GM12873 (cell line): ENCODE data around the gene NANOS3.

Experiments used
- TF ChIP-seq, protein P1 (sequence below): IDR thresholded peaks from 2 replicates; pipeline ENCODE4 v1.5.1; 2012; ENCODE audit warnings: low read depth, mild to moderate bottlenecking, moderate library complexity, low read length, control low read depth; ENCODE audit not compliant: insufficient read depth; ENCODE audit errors: missing control alignments

The NANOS3 gene

DNA sequence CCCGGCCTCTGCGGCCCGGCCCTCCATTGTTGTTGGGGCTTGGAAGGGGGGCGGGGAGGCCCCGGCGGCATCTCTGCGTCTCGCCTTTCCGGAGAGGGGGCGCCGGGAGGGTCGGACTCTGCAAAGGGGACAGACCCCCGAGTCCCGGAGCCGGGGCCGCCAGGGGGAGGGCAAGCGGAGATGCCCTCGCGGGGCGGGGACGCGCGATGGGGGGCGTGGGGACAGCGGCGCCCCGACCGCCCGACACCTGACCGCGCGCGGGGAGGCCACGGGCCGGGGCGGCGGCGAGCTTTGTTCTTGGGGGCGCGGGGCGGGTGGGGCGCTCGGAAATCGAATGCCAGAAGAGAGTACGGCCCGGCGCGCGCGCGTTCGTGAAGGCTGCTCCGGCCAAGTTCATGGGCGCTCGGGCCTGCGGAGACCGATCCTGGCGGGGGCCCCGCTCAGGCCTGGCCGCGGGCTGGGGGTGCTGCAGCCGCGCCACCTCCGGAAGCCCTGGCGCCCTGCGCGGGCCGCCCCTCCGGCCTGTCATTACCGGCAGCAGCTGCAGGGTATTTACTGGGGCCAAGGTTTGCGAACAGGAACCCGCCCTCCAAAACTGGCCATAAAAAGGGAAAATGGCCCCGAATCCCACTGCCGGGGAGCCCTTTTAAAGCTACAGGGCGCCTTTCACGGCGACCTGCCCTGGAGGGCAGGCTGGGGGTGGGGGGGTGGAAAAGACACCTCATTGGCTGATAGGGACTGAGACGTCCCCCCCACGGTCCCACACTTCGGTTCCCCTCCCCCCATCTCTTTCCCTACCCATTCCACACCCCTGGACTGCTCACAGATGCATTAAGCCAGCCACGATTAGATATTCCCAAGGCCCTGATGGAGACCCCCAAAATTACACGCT lies 11.1 kb upstream of the NANOS3 start:
- TF ChIP-seq, protein P1, sequence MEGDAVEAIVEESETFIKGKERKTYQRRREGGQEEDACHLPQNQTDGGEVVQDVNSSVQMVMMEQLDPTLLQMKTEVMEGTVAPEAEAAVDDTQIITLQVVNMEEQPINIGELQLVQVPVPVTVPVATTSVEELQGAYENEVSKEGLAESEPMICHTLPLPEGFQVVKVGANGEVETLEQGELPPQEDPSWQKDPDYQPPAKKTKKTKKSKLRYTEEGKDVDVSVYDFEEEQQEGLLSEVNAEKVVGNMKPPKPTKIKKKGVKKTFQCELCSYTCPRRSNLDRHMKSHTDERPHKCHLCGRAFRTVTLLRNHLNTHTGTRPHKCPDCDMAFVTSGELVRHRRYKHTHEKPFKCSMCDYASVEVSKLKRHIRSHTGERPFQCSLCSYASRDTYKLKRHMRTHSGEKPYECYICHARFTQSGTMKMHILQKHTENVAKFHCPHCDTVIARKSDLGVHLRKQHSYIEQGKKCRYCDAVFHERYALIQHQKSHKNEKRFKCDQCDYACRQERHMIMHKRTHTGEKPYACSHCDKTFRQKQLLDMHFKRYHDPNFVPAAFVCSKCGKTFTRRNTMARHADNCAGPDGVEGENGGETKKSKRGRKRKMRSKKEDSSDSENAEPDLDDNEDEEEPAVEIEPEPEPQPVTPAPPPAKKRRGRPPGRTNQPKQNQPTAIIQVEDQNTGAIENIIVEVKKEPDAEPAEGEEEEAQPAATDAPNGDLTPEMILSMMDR = no peak

DNA sequence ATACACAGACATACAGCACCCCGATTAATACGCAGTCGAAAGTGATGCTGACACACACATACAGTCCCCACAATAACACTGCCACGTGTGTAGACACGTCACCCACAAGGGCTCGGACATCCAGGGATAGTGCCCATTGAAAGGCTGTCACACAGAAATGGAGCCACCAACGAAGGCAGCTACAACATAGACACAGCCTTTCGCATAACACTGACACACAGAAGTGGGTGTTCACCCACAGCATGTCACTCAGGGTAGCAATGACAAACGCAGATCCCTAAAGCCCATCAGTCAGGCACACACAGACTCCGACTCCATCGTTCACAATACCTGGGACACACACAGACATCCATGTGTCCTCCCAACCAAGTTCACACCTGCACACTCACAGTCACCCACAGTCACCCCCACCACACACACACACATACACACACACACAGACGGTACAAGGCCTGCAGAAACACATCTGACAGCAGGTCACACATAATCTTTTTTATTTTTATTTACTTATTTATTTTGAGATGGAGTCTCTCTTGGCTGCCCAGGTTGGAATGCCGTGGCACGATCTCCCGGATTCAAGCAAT lies 10.4 kb upstream of the NANOS3 start:
- TF ChIP-seq, protein P1 = no peak

DNA sequence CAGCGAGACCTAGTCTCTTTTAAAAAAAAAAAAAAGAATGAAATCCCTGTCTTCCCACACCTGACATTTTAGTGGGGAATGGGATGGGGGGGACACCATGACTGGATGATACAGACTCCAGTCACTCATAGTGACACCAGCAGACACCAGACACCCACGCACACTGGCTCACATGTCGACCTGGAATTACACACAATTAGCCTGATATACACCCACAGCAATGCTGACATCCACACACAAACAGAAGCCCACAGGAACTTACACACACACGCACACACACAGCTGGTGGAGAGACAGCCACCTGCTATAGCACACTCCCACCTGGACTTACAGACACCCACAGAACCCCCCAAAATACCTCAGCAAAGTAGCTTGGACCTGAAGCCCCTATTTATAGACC lies 8.3 kb upstream of the NANOS3 start:
- TF ChIP-seq, protein P1 = no peak

DNA sequence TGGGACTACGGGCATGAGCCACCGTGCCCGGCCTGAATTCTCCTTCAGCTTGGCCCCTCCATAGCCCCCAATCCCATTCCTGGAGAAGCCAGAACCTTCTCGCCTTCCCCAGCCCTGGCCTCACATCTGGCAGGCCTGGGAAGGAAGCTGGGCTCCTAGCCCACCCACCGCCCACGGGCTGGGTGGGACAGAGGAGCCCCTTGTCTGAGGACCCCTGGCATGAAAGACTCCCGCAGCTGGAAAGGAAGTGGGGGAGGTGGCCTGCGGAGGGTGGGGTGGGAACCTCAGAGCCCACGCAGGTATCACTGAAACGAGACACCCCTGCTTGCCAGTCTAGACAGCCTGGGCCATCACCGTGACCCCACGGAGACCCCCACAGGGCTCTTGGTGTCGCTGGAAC lies 7.7 kb upstream of the NANOS3 start:
- TF ChIP-seq, protein P1 = no peak

DNA sequence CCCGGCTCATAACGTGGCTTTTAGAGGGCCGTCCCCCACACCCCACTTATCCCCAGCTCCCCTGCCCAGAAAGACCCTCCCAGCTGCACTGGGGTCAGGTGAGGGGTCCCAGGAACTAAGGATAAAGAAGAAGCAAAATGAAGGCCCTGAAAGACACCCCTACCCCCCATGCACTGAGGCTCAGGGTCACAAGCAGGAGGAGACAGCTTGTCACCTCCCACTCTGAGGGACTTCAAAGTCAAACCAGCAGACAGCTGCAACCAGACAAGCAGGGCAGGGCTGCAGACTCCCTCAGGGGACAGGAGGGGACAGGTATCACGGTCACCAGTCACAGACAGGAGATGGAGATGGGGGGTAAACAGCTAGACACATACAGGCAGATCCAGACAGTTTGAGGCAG lies 6.1 kb upstream of the NANOS3 start:
- TF ChIP-seq, protein P1 = no peak

DNA sequence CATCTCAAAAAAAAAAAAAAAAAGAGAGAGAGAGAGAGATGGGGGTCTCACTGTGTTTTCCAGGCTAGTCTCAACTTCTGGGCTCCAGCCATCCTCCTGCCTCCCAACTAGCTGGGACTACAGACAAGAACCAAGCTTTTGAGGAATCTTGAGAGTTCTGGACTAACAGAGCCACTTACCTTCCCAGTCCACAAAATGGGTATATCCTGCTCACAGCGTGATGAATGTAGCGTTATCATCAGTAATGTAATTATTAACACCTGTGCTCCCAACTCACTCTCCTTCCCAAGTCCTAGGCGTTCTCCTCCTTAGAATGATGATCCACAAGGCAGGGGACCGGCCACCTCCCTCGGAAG lies 4.6 kb upstream of the NANOS3 start:
- TF ChIP-seq, protein P1 = no peak

DNA sequence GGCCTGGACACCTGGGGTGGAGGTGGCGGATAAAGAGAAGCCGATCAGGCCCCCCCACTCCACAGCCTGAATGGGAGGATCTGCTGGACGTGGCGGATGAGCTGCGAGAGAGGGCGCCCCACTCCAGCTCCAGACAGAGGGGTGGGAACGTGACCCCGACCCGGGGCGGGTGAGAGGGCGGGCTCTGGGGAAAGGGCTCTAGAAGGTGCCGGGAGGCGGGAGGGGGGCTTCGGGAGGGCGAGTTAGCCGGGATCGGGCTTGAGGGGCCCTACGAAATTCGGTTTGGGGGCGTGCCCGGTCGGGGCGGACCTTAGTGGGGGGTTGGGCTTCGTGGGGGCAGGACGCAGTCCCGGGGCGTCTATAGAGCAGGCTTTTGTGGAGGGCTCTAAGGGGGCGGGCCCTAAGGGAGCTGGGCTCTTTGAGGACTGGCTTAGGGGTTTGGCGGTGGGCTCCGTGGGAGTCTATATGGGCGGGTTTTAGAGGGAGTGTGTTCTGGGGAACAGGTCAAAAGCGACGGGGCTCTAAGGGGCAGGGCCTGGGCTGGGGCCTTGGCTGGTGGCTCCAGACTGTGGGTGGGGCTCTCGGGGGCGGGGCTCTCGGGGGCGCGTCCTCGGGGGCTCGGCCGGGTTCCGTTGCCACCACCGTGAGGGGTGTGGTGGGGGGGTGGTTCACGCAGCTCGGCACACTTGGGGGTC lies 4.1 kb upstream of the NANOS3 start:
- TF ChIP-seq, protein P1 = no peak
